Kidney (tissue), 14 donors: ENCODE data around the gene MRC2. TPM values are rescaled to one million over a fixed set of nuclear protein-coding genes. Genes with fewer than 3 reads are reported as not detected.

Source experiments
- DNase-seq, 5 donors: peaks; one replicate each; pipeline ENCODE4 v3.0.0-alpha.2; 2013 to 2020
- FAIRE-seq: peaks from 2 replicates; lab custom pipeline; 2012; peaks lifted over from hg19 to GRCh38; lab: Jason Lieb, UNC
- H3K27ac ChIP-seq, 2 donors: one replicate each; pipeline ENCODE4 v1.7.0; 2013; ENCODE audit warnings: low read depth in 2 of 2, low read length in 2 of 2, inconsistent platforms in 1 of 2
- H3K27me3 ChIP-seq: one replicate; pipeline ENCODE4 v1.7.1; 2013; ENCODE audit warnings: low read length, inconsistent platforms; ENCODE audit not compliant: control insufficient read depth, insufficient read depth
- H3K36me3 ChIP-seq, 3 donors: one replicate each; pipeline versions ENCODE4 v1.7.0 to v1.7.1; 2013; ENCODE audit warnings: low read length in 3 of 3, control low read depth in 1 of 3, inconsistent platforms in 1 of 3; ENCODE audit not compliant: insufficient read depth in 3 of 3, control insufficient read depth in 2 of 3
- H3K4me1 ChIP-seq, 3 donors: one replicate each; pipeline versions ENCODE4 v1.7.0 to v1.7.1; 2013; ENCODE audit warnings: low read length in 3 of 3, inconsistent platforms in 1 of 3, low read depth in 1 of 3; ENCODE audit not compliant: control insufficient read depth in 2 of 3, insufficient read depth in 2 of 3
- H3K4me3 ChIP-seq, 3 donors: one replicate each; pipeline versions ENCODE4 v1.7.0 to v1.8.1; 2013; ENCODE audit warnings: low read length in 3 of 3, control low read depth in 1 of 3, inconsistent platforms in 1 of 3
- H3K9ac ChIP-seq, 3 donors: one replicate each; pipeline versions ENCODE4 v1.7.0 to v1.7.1; 2013; ENCODE audit warnings: low read length in 3 of 3, control low read depth in 1 of 3, inconsistent platforms in 1 of 3
- H3K9me3 ChIP-seq, 3 donors: one replicate each; pipeline versions ENCODE4 v1.7.0 to v1.7.1; 2013; ENCODE audit warnings: low read length in 3 of 3, control low read depth in 1 of 3, inconsistent platforms in 1 of 3; ENCODE audit not compliant: control insufficient read depth in 2 of 3, insufficient read depth in 1 of 3
- CTCF ChIP-seq: IDR thresholded peaks from 3 replicates; pipeline ENCODE4 v1.5.1; 2012; ENCODE audit warnings: mild to moderate bottlenecking, moderate library complexity, borderline replicate concordance; ENCODE audit not compliant: insufficient read depth; ENCODE audit errors: extremely low read depth
- intact Hi-C: fragments of 100-400 bp; cut with DNase I; formaldehyde crosslinking; loops from one replicate; pipeline ENCODE4 v1.11.1; 2022
- polyA plus RNA-seq: library from polyadenylated mRNA; stranded (reverse); fragments of 350-450 nt; fragmentation: Illumina TruSeq; extraction: RNeasy Lipid Tissue Mini Kit (QIAGEN cat#74804); gene quantifications from one replicate; pipeline ENCODE4 v1.2.3, GENCODE V29; 2014; ENCODE audit warnings: low read depth, low replicate concordance; ENCODE audit not compliant: insufficient read depth
- total RNA-seq: library from RNA; stranded (reverse); fragmentation: NEBNext Ultra II Directional; extraction: Animal tissue kit (Norgen Biotek cat#: 25700); gene quantifications from one replicate; pipeline ENCODE4 v1.2.1, GENCODE V29; 2021
- donor health status: control.
- donor health status: control.
- donor health status: control.
- donor health status: control.
- donor health status: control.
- donor health status: DM: yes; HTN: yes; CAD: no.
- donor health status: Normal renal cell carcinoma (clear cell type).

Gene MRC2
- total and polyA plus RNA-seq, 2 donors from 2014 or later = 18.0 to 23.7 TPM

- Histone ChIP-seq H3K36me3 (no peaks in the 10 kb centered on the region), H3K9me3 (no peaks in the 10 kb centered on the region), H3K4me1 (no peaks in the 10 kb centered on the region), H3K27ac (no peak overlapping the region), H3K4me3 (no peak overlapping the region), H3K27me3 (no peaks in the 10 kb centered on the region), H3K9ac (no peak overlapping the region)
- TF ChIP-seq CTCF = no peak
- FAIRE-seq = no peak
- intact Hi-C loops = no loop called here
- peak in 1 of 5 donors; percentile 20 for DNase-seq
Observed at GRCh38 chr17:62672957-62673356, 45.5 kb downstream of the MRC2 start.

- no peak for FAIRE-seq
- Histone ChIP-seq H3K4me1 (no peaks in the 10 kb centered on the region), H3K36me3 (no peaks in the 10 kb centered on the region), H3K4me3 (no peak overlapping the region), H3K9me3 (no peaks in the 10 kb centered on the region), H3K9ac (no peak overlapping the region), H3K27ac (no peak overlapping the region), H3K27me3 (no peaks in the 10 kb centered on the region)
- DNase-seq = peak in 1 of 5 donors; percentile 20
- intact Hi-C loops = no loop called here
- no peak for TF ChIP-seq CTCF
Observed at GRCh38 chr17:62673614-62674362, 46.3 kb downstream of the MRC2 start.

- Histone ChIP-seq H3K27ac (no peak overlapping the region), H3K4me1 (no peaks in the 10 kb centered on the region), H3K27me3 (no peaks in the 10 kb centered on the region), H3K36me3 (no peaks in the 10 kb centered on the region), H3K4me3 (no peak overlapping the region), H3K9me3 (no peaks in the 10 kb centered on the region), H3K9ac (no peak overlapping the region)
- no peak for TF ChIP-seq CTCF
- DNase-seq (peak in 1 of 5 donors; percentile 28), FAIRE-seq (no peak)
- intact Hi-C loops = no loop called here
Observed at GRCh38 chr17:62674363-62674739, 46.9 kb downstream of the MRC2 start.
